ENCODE data around the gene LRRC46.
A peak's percentile ranks its signal among the peaks of the same experiment; 100 is the strongest.

Gene LRRC46, protein sequence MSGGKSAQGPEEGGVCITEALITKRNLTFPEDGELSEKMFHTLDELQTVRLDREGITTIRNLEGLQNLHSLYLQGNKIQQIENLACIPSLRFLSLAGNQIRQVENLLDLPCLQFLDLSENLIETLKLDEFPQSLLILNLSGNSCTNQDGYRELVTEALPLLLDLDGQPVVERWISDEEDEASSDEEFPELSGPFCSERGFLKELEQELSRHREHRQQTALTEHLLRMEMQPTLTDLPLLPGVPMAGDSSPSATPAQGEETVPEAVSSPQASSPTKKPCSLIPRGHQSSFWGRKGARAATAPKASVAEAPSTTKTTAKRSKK

DNA sequence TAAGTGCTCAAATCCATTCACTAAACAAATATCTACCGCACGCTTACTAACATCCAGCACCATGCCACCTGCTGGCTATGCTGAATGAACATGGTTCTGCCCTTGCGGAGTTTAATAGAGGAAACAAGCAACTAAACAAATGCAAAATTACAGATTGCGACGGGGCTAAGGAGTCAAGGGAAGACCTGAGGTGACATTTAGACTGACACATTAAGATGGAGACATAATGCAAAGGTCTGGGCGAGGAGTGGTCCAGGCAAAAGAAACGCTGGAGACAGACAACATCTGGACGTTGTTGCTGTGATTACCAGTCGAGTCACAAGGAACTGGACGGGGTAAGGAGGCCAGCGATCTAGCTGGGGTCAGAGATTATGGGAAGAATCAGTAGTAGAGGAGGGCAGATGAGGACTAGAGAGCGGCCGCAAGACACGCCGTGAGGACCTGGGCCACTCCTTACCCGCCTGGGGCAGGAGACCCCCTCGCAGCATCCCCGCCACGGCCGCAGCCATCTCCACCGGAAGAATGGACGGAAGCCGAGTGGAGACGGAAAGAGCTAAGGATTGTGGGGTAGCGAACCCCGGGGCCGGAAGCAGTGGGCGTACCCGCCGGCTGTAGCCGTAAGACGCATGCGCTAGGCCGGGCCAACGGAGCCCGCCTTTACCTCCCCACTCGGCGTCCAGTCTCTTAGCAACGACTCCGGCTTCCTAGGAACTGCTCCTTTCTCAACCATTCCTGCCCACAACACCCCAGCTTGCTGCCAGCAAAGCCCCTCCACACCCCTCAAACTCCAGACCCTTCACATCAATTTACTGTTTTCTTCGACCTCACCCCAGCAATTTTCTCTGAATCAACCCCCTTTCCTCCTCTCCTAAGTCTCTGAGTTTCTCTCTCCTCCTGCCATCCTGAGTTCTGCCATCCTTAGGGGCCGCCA, at the start of gene LRRC46, which contains the start of gene MRPL10:
Gene LRRC46, plus strand, starts transcription at position 668 of the 931 bp plus-strand sequence. CDS start 320 bp downstream, outside the sequence.
Gene MRPL10, minus strand, starts transcription at position 539 of the 931 bp plus-strand sequence. Its CDS starts 30 bp downstream, at position 509.
- DNase-seq (ENCODE audit: low spot score) = peak; percentile 94

DNA sequence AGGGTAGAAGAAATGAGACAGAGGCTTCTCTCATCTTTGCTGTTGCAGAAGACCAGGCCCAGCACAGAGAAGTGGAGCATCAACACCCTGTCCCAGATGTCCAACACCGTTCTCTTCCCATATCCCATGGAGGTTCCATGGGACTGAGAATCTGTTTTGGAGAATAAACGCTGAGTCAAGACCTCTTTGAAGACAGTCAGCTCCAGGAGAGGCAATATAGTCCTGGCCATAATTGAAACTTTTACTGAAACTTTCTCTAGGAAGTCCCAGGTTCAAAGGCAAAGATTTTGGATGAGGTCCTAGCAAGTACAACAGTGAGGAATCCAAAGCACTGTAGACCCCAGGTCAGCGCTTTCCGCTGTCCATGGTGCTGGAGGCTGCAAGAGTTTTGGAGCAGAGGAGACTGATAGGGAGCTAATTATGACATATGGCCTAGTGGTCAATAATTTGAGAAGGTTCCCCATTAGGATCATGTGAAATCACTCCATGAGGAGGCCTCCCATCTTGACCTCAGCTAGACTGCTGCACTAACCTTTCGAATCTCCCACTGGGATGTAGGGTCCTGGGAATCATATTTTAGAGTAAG, 45.8 kb upstream of the LRRC46 start:
- DNase-seq (ENCODE audit: low spot score) = no peak

DNA sequence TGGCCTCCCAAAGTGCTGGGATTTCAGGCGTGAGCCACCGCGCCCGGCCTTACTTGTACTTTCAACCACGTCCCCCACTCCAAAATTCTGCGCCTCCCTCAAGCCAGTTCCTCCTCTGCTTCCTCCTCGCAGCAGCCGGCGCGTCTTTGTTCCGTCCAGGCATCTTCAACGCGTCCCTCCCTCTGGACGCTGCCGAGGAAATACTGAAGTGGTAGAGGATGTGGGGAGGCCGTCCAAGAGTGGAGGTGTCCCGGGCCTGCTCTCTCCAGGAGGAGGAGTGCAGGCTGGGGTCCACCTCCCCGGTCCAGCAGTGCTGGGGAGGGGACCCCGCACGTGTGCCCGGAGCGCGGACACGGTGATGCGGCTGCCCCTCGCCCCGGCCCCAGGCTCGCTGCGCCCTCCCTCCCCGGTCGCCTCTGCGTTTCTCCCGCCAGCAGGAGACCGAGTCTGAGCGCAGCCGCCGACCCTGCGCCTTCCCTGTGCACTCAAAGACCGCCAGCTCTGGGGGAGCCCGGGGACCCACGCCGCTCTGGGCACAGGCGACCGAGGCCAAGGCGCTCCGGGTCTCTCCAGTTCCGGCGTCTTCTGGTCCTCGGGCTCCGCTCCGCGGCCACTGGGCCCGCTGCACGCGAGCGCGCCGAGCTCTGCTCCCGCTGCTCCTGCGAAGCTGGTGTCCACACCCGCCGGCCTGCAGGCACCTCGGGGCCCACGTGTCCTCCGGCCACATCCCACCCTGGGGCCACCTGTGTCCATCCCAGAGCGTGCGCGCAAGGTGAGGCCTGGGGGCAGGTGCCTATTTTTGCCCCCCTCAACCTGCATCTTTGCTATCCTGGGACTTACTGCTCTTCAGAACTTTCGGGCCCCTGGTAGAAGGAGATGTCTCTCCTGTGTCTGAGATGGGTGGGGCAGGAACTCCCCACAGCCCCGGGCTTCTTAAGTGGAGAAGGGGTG, 41.6 kb upstream of the LRRC46 start:
- DNase-seq (ENCODE audit: low spot score) = peak; percentile 51

DNA sequence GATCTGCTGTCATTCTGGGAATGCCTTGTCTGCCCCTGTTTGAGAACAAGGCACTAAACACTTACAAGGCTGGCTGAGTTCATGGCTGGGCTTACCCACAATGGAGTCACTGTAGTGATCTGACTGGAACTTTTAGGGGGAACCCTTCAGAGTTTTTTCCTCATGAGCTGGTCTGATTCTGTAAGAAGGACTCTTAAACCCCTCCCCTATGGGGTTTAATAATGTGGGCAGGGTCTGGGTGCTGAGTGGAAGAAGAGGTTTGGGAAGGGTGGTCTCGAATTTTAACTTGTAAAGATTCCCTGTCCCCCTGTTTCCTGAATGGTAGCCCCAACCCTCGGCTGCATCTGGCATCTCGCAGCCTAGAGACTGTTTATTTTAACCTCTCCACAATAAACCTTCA, 40.4 kb upstream of the LRRC46 start:
- no peak for DNase-seq (ENCODE audit: low spot score)

- DNase-seq (ENCODE audit: low spot score) = no peak
These were observed 39.0 kb upstream of the LRRC46 start for GRCh38 chr17:47792457-47792856.

DNA sequence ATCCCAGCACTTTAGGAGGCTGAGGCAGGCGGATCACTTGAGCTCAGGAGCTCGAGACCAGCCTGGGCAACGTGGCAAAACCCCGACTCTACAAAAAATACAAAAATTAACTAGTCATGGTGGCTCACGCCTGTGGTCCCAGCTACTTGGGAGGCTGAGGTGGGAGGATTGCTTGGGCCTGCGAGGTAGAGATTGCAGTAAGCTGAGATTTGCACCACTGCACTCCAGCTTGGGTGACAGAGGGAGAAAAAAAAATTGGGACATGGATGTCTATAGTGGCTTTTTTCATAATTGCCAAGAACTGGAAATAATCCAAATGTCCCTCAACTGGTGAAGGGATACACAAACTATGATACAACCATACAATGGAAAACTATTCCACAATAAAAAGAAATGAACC, 38.5 kb upstream of the LRRC46 start:
- DNase-seq (ENCODE audit: low spot score) = no peak

DNA sequence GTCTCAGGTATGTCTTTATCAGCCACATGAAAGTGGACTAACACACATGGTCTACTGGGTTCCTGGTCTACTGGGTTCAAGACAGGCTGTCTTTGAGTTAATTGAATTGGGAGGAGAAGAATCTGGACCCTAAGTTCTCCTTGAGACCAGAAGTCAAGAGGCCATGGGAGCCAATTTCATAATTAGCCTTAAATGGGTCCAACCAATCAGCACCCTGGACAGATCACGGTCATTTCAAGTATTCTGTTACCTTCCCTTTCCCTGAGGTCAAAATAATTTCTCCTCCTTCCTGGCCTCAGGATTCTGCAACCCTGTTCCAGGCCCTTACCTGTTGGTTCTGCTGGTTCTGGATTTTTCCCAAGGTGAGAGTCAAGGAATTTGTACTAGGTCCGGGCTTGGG, 33.7 kb upstream of the LRRC46 start:
- DNase-seq (ENCODE audit: low spot score) = no peak

GRCh38 chr17:47800686-47801085, 30.8 kb upstream of the LRRC46 start:
- no peak for DNase-seq (ENCODE audit: low spot score)

GRCh38 chr17:47801176-47801765, 30.2 kb upstream of the LRRC46 start:
- DNase-seq (ENCODE audit: low spot score) = no peak

DNA sequence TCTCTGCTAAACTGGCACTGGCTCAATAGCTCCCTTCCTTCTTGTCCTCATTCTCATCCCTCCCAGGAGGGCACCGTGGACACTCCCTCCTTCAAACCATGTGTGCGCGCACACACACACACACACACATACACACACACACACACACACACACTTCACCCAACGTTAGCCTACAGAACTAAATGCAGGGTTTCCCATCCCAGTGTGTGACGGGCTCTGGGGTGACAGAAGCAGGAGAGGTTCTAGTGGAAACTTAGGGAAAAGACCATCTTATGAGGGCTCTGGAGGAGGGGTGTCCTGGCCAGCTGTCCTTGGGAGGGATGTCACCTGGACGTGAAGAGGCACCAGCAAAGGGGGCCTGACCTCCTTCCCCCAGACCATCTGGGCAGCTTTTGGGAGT, 29.6 kb upstream of the LRRC46 start:
- no peak for DNase-seq (ENCODE audit: low spot score)

DNA sequence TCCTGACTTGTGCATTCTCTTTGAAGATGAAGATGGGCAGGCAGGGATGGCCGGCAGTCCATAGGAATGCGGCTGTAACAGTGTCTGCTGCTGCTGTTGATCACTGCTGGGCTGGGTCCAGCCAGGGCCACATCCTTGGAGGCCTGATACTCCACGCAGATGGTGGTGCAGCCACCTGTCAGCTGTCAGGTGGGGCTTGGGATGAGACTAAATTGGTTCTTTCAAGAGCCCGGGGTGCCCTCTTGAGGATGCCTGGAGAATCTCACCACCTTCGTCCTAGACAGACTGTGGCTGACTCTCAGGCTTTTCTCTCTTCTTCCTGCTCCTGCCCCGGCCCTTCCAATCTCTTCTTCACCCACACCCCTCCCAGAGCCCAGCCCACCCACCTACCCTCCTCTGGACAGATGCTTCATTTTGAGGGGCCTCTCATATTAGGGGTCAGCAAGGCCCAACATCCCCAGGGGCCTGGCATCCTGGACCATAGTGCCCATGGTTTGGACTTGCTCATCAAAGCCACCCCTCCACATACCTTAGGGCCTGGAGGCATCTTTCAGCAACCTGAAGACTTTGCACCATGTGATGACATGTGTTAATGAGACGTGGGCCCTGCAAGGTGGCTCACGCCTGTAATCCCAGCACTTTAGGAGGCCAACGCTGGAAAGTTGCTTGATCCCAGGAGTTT, 29.0 kb upstream of the LRRC46 start:
- peak; percentile 69 for DNase-seq (ENCODE audit: low spot score)

GRCh38 chr17:47803201-47803600, 28.3 kb upstream of the LRRC46 start:
- DNase-seq (ENCODE audit: low spot score) = no peak

DNA sequence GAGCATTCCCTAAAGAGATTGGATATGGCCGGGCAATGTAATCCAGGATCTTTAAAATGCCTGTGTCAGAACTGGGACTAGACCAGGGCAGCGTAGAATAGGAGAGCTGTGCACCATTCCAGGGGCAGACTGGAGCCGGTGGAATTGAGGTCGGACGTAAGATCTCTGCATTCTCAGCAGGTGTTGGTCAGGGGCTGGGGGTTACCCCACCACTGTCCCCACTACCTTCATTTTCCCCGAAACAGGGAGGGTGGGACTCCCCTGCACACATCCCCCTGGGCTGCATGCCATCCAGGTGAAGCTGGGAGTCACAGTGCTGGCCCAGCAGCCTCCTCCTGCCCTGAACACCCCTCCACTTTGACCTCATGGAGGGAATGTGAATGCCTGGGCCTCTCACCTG, 27.7 kb upstream of the LRRC46 start:
- no peak for DNase-seq (ENCODE audit: low spot score)

DNA sequence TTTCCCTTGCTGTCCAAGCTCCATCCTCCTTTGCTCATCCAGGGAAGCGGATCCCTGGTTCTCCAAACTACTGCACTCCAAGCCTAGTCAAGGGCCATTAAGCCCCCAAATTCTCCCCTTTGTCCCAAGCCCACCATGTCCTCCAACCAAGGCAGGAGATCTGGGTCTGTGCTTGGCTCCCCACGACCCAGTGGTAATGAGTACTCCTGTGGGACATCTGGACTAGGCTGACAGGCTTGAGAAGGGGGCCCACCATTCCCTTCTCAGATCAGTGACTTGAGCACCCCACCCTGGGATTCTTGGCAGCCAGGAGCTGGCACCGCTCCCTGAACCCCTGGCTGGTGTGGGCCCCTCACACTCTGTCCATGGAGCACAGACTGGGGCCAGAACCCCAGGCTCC, 27.0 kb upstream of the LRRC46 start:
- no peak for DNase-seq (ENCODE audit: low spot score)

DNA sequence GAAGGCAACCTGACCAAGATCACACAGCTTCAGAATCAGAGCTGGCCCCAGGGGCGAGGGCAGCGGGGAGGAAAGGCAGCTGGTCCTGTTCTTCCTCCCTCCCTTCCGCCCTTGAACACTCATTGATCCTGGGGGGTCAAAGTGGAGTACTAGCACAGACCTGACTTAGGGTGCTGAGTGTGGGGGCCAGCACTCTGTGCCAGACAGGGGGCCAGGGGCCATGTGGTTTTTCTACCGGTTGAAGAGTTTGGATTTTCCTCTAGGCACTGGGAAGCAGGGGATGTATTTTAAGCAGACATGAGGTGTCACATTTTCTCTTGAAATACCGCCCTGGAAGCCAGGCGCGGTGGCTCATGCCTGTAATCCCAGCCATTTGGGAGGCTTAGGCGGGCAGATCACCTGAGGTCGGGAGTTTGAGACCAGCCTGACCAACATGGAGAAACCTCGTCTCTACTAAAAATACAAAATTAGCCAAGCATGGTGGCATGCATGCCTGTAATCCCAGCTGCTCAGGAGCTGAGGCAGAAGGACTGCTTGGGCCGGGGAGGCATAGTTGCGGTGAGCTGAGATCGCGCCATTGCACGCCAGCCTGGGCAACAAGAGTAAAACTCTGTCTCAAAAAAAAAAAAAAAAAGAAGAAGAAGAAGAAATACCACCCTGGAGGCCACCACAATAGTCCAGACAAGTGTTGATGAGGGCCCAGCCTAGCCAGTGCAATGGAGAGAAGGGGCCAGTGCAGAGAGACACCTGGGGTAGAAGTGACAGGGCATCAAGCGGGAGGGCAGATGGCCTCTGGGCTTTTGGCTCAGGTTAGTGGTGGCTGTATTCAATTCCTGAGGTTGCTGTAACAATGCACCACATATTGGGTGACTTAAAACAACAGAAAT, 25.2 kb upstream of the LRRC46 start:
- no peak for DNase-seq (ENCODE audit: low spot score)

GRCh38 chr17:47806913-47807255, 24.6 kb upstream of the LRRC46 start:
- DNase-seq (ENCODE audit: low spot score) = no peak

DNA sequence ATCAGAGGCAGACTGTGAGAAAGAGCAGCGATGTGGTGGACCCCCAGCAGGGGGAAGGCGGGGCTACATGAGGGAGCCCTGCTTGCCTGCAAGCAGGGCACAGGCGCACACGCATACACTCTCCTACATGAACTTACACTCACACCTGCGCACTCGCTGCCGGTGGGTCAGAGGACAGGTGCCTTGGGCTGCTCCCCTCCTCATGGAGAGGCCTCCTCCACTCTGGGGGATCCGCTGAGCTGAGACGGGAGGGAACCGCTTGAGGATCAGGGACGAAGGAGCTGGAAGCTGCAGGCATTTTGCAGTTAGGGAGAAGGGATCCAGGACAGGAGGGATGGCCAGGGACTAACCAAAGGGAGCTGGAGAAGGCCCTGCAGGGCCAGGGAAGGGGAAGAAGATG, 24.0 kb upstream of the LRRC46 start:
- DNase-seq (ENCODE audit: low spot score) = no peak

GRCh38 chr17:47808036-47808829, 23.2 kb upstream of the LRRC46 start:
- DNase-seq (ENCODE audit: low spot score) = no peak

All from kidney tubule cell (primary cell).